HG03045 (cell line): Measurements from ENCODE around the gene CAPN12.
"Not testable (repeated sequence)": the region's sequence is repeated elsewhere in the genome, so short reads cannot be mapped to it uniquely, and the experiment has no call there.

ENCODE experiments used
- ATAC-seq: cut with Tn5 transposase; IDR thresholded peaks from one replicate; pipeline ENCODE4 v1.9.1; 2021; ENCODE audit warnings: mild to moderate bottlenecking, moderate library complexity; ENCODE audit not compliant: unreplicated experiment

The CAPN12 gene

GRCh38 chr19:38771569-38771968, 27.3 kb upstream of the CAPN12 start:
- ATAC-seq: not testable (repeated sequence)

DNA sequence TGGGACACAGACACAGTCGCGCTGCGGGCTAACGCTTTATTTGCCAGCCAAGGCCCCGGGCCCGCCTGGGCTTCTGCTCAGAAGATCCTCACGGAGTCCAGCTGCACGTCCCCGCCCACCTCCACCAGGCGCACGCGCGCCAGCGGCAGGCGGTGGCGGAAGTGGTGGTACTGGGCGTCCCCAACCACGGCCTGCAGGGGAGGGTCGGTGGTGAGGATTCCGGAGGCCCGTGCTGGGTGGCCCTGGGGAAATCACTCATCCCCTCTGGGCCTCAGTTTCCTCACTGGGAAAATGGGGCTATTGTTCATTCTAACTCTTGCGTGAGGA, 26.6 kb upstream of the CAPN12 start:
- not testable (repeated sequence) for ATAC-seq

GRCh38 chr19:38770228-38770948, 26.1 kb upstream of the CAPN12 start:
- not testable (repeated sequence) for ATAC-seq

GRCh38 chr19:38769635-38770211, 25.4 kb upstream of the CAPN12 start:
- peak; percentile 69 for ATAC-seq

DNA sequence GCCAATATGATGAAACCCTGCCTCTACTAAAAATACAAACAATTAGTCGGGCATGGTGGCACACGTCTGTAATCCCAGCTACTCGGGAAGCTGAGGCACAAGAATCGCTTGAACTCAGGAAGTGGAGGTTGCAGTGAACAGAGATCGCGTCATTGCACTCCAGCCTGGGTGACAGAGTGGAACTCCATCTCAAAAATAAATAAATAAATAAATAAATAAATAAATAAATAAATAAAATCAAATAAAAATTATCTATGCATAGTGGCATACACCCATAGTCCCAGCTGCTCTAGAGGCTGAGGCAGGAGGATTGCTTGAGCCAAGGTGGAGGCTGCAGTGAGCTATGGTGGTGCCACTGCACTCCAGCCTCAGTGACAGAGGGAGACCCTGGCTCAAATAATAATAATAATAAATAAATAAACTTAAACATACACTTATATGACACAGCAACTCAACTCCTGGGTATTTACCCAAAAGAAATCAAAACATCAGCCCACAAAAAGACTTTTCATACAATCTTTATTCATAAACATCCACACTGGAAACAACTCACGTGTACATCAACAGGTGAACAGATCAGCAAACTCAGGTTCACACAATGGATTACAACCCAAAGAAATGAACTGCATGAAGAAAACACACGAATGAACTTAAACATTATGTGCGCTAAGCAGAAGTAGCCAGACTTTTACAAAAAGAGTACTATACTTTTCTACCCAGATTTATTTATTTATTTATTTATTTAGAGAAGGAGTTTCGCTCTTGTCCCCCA, 22.2 kb upstream of the CAPN12 start:
- ATAC-seq: no peak

- ATAC-seq: no peak
Measured at GRCh38 chr19:38765214-38765613, 20.9 kb upstream of the CAPN12 start.

DNA sequence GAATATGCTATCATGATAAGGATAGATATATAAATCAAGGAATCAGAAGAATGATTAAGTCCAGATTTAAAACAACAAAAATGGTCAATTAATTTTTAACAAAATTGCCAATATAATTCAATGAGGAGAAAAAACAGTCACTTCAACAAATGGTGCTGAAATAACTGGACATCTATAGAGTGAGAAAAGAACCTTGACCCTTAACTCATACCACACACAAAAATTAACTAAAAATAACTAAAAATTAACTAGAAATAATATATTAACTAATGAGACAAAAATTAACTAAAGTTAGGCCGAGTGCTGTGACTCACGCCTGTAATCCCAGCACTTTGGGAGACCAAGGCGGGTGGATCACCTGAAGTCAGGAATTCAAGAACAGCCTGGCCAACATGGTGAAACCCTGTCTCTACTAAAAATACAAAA, 19.5 kb upstream of the CAPN12 start:
- no peak for ATAC-seq

DNA sequence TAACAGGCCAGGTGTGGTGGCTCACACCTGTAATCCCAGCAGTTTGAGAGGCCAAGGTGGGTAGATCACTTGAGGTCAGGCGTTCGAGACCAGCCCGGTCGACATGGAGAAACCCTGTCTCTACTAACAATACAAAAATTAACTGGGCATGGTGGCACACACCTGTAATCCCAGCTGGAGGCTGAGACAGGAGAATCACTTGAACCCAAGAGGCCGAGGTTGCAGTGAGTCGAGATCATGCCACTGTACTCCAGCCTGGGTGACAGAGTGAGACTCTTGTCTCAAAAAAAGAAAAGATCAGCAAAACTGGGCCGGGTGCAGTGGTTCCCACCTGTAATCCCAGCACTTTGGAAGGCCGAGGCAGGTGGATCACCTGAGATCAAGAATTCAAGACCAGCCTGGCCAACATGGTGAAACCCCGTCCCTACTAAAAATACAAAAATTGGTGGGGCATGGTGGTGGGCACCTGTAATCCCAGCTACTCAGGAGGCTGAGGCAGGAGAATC, 17.7 kb upstream of the CAPN12 start:
- not testable (repeated sequence) for ATAC-seq

GRCh38 chr19:38760805-38761517, 16.7 kb upstream of the CAPN12 start:
- ATAC-seq: not testable (repeated sequence)

DNA sequence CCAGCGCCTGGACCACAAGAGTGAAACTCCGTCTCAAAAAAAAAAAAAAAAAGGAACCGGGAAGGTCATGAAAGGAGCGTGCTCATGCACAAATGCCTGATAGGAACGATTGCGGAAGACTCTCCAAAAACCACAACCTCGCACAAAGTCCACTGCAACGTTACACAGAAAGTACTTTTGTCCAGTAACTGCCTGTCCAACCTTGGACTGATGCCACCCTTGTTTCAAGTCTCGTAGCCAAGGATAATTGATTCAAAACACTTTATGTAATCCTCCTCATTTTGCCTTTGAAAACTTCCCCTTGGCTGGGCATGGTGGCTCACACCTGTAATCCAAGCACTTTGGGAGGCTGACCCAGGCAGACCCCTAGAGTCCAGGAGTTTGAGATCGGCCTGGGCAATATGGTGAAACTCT, 15.3 kb upstream of the CAPN12 start:
- no peak for ATAC-seq

GRCh38 chr19:38754196-38754595, 9.9 kb upstream of the CAPN12 start:
- ATAC-seq: not testable (repeated sequence)

- not testable (repeated sequence) for ATAC-seq
Measured at GRCh38 chr19:38753783-38754182, 9.5 kb upstream of the CAPN12 start.

DNA sequence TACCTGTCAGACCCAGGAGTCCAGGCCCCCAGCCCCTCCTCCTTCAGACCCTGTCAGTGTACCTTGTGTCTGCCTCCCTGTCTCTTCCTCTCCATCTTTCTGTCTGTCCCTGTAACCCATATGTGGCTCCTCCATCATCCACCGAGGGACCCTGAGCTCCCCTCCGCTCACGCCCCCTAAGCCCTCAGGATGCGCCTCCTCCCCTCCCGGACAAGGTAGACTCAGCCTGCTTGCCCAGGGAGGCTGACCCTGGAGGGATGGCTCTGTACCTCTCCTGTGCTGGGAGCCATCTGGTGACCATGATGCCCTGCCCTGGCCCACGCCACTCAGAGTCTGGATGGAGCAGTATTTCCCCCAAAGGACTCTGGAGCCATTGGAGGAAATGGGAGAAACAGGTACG, 1.0 kb upstream of the CAPN12 start:
- no peak for ATAC-seq

DNA sequence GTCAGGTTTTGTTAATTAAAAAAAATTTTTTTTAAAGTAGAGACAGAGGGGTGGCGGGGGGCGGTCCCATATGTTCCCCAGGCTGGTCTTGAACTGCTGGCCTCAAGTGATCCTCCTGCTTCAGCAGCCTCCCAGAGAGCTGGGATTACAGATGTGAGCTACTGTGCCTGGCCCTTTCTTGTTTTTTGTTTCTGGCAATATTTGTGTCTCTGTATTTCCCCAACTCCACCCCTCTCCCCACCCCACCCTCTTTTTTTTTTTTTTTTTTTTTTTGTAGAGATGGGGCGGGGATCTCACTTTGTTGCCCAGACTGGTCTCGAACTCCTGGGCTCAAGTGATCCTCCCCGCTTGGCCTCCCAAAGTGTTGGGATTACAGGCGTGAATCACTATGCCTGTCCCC, 600 bp upstream of the CAPN12 start:
- no peak for ATAC-seq

DNA sequence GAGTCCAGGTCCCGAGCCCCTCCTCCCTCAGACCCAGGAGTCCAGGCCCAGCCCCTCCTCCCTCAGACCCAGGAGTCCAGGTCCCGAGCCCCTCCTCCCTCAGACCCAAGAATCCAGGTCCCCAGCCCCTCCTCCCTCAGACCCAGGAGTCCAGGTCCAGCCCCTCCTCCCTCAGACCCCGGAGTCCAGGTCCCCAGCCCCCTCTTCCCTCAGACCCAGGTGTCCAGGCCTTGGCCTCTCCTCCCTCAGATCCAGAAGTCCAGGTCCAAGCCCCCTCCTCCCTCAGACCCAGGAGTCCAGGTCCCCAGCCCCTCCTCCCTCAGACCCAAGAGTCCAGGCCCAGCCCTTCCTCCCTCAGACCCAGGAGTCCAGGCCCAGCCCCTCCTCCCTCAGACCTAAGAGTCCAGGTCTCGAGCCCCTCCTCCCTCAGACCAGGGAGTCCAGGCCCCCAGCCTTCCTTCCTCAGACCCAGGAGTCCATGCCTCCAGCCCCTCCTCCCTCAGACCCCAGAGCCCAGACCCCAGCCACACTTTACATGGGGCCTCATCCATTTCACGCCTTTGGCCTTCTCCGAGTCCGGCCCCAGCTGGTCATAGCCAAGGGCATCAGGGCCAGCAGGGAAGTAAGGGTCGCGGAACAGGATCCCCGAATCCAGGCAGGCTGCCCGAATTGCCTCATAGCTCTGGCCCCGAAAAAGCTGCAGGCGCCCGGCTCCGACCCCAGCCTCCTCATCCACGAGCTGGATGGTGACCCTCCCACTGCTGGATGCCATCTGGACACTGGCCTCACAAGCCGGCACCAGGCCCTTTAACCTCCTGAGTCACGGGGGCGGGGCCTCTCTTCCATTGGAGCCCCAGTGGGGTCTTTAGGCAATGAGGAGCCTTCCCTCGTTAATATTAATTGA, 628 bp downstream of the CAPN12 start:
- ATAC-seq: no peak

DNA sequence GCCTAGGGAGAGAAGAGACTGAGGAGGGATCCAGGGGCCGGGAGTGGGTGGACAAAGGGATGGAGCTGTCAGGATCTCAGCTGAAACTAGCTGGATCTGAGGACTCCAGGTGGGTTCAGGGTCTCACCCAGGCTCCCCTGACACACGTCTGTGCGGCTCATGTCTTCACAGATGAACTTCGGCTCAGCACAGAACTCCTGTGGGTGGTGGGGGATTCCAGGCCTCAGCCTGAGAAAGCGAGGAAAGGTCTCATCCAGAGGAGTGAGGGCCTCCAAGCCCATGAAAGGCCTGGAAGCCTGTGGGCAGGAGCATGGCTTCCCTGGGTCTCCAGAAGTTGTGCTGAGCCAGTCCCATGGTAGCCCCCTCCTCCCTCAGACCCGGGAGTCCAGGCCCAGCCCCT, 1.4 kb downstream of the CAPN12 start:
- ATAC-seq: no peak

DNA sequence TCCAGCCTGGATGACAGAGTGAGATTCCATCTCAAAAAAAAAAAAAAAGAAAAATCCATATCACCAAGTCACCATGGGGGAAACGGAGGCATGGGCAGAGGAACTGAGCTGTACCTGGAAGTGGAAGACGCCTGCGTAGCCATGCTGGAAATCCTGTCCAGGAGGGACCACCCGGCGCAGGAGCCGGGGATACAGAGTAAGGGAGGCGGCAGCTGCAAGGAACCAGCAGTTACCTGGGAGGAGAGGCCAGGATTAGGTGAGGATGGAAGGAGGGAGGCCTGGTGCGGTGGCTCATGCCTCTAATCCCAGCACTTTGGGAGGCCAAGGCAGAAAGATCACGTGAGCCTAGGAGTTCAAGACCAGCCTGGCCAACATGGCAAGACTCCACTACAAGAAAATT, 2.0 kb downstream of the CAPN12 start:
- no peak for ATAC-seq

DNA sequence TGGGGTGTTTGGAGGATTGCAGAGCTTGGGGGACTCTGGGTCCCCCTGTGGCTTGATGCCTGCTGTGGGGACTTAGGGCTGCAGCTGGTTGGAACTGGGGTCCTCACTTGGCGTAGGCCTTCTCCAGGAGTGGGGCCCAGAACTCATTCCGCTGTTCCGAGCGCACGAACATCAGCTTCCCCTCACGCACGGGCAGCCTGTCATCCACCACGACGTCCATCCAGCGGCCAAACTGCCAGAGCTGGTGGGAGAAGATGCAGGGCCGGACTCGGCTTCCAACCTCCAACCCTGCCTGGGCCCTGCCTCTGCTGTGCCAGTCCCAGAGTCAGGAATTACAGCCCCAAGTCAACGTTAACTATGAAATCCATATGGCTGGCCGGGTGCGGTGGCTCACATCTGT, 2.6 kb downstream of the CAPN12 start:
- no peak for ATAC-seq

- no peak for ATAC-seq
Measured at GRCh38 chr19:38740932-38741331, 3.3 kb downstream of the CAPN12 start.

- ATAC-seq: no peak
Measured at GRCh38 chr19:38740257-38740592, 4.0 kb downstream of the CAPN12 start.
